Endothelial cell of umbilical vein (primary cell): ENCODE measurements around the gene DCLRE1B.

ENCODE experiments used
- EZH2 ChIP-seq: IDR thresholded peaks from 2 replicates; pipeline ENCODE4 v1.6.1; 2012; ENCODE audit warnings: borderline replicate concordance, low read depth, mild to moderate bottlenecking, moderate library complexity, low read length, inconsistent platforms; ENCODE audit not compliant: severe bottlenecking
- FOS ChIP-seq: IDR thresholded peaks from 2 replicates; pipeline ENCODE4 v1.6.1; 2011; ENCODE audit warnings: mild to moderate bottlenecking, low read length, moderate library complexity, borderline replicate concordance; ENCODE audit not compliant: insufficient read depth
- GATA2 ChIP-seq: IDR thresholded peaks from 2 replicates; pipeline ENCODE4 v1.7.0; 2011; ENCODE audit warnings: low read depth, mild to moderate bottlenecking, moderate library complexity, mixed read lengths, low read length; ENCODE audit not compliant: insufficient read length, insufficient read depth
- JUN ChIP-seq: IDR thresholded peaks from 2 replicates; pipeline ENCODE4 v1.6.1; 2011; ENCODE audit warnings: borderline replicate concordance, low read depth; ENCODE audit not compliant: insufficient read length, insufficient read depth
- POLR2A ChIP-seq: IDR thresholded peaks from 2 replicates; pipeline ENCODE4 v1.6.1; 2012; ENCODE audit warnings: low read depth, mild to moderate bottlenecking, control low read depth, low read length
- POLR2AphosphoS5 ChIP-seq: IDR thresholded peaks from 2 replicates; pipeline ENCODE4 v1.6.1; 2012; ENCODE audit warnings: low read depth, mild to moderate bottlenecking, control low read depth, low read length, moderate library complexity; ENCODE audit not compliant: insufficient read depth
- TF ChIP-seq, protein P1 (sequence below), 2 donors: IDR thresholded peaks; 1 replicate in 1 of 2; 2 replicates in 1 of 2; pipeline ENCODE4 v1.5.1; 2011; ENCODE audit warnings: low read length in 2 of 2, mild to moderate bottlenecking in 2 of 2, moderate library complexity in 2 of 2, control low read depth in 1 of 2, inconsistent platforms in 1 of 2, low read depth in 1 of 2; ENCODE audit not compliant: insufficient read depth in 1 of 2; ENCODE audit errors: extremely low read depth in 1 of 2
- TF ChIP-seq, protein P2 (sequence below): IDR thresholded peaks from 2 replicates; pipeline ENCODE4 v1.6.1; 2011; ENCODE audit not compliant: insufficient read depth, insufficient read length

DNA sequence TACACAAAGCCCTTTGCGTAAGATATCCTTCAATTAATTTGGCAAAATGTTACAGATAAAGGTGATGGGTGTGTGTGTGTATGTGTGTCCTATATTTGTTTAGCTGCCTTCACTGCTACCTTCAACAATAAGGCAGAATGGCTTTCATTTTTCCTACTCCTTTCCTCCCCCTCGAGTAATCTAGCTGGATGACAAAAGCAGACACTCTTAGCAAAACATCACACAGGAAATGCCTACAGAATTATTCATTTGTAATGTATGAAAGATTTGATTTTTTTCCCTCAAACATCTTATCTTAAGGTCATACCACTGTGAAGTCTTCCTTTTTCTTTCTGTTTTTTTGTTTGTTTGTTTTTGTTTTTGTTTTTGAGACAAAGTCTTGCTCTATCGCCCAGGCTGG is 44.2 kb upstream of the DCLRE1B start:
- TF ChIP-seq, protein P1, sequence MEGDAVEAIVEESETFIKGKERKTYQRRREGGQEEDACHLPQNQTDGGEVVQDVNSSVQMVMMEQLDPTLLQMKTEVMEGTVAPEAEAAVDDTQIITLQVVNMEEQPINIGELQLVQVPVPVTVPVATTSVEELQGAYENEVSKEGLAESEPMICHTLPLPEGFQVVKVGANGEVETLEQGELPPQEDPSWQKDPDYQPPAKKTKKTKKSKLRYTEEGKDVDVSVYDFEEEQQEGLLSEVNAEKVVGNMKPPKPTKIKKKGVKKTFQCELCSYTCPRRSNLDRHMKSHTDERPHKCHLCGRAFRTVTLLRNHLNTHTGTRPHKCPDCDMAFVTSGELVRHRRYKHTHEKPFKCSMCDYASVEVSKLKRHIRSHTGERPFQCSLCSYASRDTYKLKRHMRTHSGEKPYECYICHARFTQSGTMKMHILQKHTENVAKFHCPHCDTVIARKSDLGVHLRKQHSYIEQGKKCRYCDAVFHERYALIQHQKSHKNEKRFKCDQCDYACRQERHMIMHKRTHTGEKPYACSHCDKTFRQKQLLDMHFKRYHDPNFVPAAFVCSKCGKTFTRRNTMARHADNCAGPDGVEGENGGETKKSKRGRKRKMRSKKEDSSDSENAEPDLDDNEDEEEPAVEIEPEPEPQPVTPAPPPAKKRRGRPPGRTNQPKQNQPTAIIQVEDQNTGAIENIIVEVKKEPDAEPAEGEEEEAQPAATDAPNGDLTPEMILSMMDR (IDR thresholded peaks at IDR 0.05; ENCODE audit: extremely low read depth in 1 of 2, insufficient read depth in 1 of 2, low read depth in 1 of 2, low read length in 2 of 2), result no peak
- TF ChIP-seq EZH2 (no peak), FOS (peak; percentile 54), POLR2AphosphoS5 (peak; percentile 30), JUN (peak; percentile 64), POLR2A (no peak), GATA2 (peak; percentile 48)
- TF ChIP-seq, protein P2, sequence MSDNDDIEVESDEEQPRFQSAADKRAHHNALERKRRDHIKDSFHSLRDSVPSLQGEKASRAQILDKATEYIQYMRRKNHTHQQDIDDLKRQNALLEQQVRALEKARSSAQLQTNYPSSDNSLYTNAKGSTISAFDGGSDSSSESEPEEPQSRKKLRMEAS, result no peak
